Spleen (tissue), 7 donors: Measurements from ENCODE around the gene ITPR2.

Source experiments
- CTCF ChIP-seq, 11 experiments: fragments of 200-600 bp in 7 of 11; fragments of 450-650 bp in 4 of 11; sonication (generic) in 4 of 11; IDR thresholded peaks in 8 of 11; conservative IDR thresholded peaks in 3 of 11; 1 replicate in 7 of 11; 2 replicates in 4 of 11; pipeline versions ENCODE4 v1.4.0 to v1.8.0; 2016 to 2021; ENCODE audit warnings: antibody characterized with exemption in 11 of 11, inconsistent platforms in 4 of 11, mild to moderate bottlenecking in 1 of 11
- POLR2AphosphoS5 ChIP-seq, 3 donors: sonication (generic); formaldehyde crosslinking; IDR thresholded peaks; one replicate each; pipeline ENCODE4 v1.5.1; 2017; ENCODE audit warnings: antibody characterized with exemption in 3 of 3
- donor health status: DM: no; HTN: no; CAD: no; lungs with moderate emphysema.
- donor health status: DM: no; HTN: no; CAD: no.
- donor health status: DM: no; HTN: no; CAD: no.

GRCh38 chr12:26678697-26679660 is 154.0 kb downstream of the ITPR2 start:
- TF ChIP-seq CTCF (IDR thresholded peaks at IDR 0.05 in 8 of 11, conservative IDR thresholded peaks at IDR 0.05 in 3 of 11) = no peak
- TF ChIP-seq POLR2AphosphoS5 (IDR thresholded peaks at IDR 0.05) = no peak
